ENCODE measurements around the gene FBXL15.

The FBXL15 gene

DNA sequence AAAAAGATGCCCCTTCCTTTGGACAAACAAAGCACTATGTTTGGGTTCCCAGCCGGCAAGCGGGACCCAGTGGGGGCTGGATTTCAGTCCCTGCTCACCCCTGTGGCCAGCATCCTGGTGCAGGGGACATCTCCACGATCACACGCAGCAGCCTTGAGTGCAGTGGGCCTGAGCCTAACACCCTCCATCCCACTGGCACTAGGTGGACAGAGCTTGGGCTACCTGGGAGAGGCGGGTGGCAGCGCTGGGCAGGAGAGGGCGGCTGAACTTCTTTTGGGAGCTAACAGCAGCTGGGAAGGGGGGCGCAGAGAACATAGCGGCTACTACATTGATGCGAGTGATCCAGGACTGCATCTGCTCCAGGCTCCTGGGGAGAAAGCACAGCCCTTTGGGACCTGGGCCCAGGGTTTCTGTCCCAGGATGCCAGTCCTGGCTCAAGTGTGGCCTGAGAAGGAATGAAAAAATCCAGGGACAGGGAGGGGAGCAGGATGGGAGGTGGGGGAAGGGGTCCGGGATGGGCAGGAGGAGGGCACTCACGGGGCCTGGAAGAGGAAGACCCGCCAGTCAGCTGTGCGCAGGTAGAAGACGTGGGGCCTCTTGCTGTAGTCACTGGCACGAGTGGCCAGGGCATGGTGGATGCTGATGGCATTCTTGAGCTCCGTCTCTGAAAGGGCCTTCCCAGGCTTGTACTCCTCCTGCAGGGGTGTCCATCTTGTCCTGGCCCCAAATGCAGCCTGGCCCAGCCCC, 16.1 kb upstream of the FBXL15 start:
- CTCF ChIA-PET: interaction anchor here (0.6 to 6.6 kb wide), 19 partner anchors 7 to 235 kb away, joined by 3 to 88 read pairs (median 5); partner anchors contain the start of genes C10orf95, ELOVL3, FBXL15 and NFKB2
- POLR2A ChIA-PET: interaction anchor here (0.6 kb wide), 1 partner anchor 32 kb away, joined by 9 read pairs; no protein-coding TSS in a partner anchor
- no peak for TF ChIP-seq CTCF (IDR thresholded peaks at IDR 0.05; ENCODE audit: control extremely low read depth, extremely low read depth, low read depth, missing control alignments)
- no peak for DNase-seq (ENCODE audit: extremely low spot score)

- ChIA-PET POLR2A (no interaction called here), CTCF (interaction anchor here (0.6 to 6.6 kb wide), 13 partner anchors 10 to 236 kb away, joined by 3 to 88 read pairs (median 6); partner anchors contain the start of genes C10orf95, ELOVL3, FBXL15 and NFKB2)
- no peak for TF ChIP-seq CTCF (IDR thresholded peaks at IDR 0.05; ENCODE audit: control extremely low read depth, extremely low read depth, low read depth, missing control alignments)
- no peak for DNase-seq (ENCODE audit: extremely low spot score)
Observed at GRCh38 chr10:102405108-102405571, 15.5 kb upstream of the FBXL15 start.

DNA sequence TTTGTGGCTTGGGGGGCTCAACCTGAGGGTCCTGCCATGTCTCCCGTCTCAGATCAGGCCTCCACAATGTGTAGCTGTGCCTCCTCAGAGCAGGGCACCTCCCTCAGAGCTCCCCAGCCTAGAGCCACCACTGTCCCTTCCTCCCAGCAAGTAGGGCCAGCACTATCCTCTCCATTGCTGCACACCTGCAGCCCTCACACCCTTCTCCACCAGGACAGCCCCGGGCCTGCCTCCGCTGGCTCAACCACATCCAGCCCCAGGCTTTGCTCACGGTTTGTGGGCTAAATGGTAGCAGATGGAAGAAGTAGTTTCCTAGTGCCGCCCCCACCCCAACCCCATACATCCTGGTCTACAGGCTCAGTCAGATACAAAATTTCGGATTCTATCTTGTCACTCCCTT, 15.0 kb upstream of the FBXL15 start:
- ChIA-PET CTCF (interaction anchor here (1.2 to 6.6 kb wide), 8 partner anchors 10 to 236 kb away, joined by 3 to 88 read pairs (median 13); partner anchors contain the start of genes C10orf95, ELOVL3, FBXL15 and NFKB2), POLR2A (interaction anchor here (0.7 kb wide), 1 partner anchor 45 kb away, joined by 3 read pairs; no protein-coding TSS in a partner anchor)
- TF ChIP-seq CTCF (IDR thresholded peaks at IDR 0.05; ENCODE audit: control extremely low read depth, extremely low read depth, low read depth, missing control alignments): no peak
- DNase-seq (ENCODE audit: extremely low spot score): no peak

DNA sequence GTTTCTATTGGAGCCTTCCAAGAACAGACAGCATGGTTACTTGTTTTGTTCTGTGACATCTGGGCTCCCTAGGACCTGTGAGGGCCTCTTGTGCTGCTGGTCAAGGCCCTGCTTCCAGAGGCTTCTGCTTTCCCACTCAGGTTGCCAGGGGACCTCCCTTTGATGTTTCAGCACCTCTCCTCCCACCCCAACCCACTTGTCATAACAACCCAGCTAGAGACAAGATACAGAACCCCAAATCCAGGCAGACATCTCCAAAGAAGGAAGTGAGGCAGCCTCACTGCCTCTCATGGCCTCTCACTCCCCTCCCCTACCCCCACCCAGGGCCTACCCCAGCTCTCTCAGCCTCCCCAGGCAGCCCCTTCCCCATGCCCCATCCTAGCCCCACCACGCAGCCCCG, 13.8 kb upstream of the FBXL15 start:
- DNase-seq (ENCODE audit: extremely low spot score): no peak
- ChIA-PET CTCF (interaction anchor here (1.7 to 6.6 kb wide), 5 partner anchors 8 to 177 kb away, joined by 5 to 88 read pairs (median 41); partner anchors contain the start of genes ELOVL3, FBXL15 and NFKB2), POLR2A (interaction anchor here (0.7 kb wide), 1 partner anchor 223 kb away, joined by 4 read pairs; no protein-coding TSS in a partner anchor)

DNA sequence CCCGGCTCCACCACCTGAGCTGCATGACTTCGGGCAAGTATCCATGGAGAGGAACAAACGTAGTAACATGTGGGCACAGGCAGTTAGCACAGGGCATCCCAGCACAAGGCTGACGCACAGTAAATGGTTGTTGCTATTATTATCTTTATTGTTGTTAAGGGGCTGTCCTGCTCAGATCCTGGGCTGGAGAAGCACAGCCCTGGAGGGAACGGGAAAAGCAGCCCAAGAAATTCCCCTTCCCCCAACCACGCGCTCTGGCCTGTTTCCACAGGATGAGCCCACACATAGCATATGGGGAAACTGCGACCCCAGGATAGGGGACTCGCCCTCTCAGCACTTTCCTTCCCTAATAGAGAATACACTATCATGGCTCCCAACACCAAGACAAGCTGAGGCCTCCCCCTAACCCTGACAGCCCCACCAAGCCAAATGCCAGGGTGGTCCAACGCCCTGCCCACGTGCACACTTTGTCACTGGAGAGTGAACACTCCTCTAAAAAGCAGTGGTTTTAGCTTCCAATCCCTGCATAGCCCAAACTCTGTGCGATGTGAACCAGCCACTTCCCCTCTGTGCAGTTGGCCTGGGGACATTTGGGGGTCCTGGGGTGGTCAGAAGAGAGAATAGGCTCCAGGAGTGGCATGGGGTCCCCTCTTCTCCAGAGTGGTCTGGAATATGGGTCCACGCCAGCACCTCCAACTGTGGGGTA, 13.1 kb upstream of the FBXL15 start:
- no peak for DNase-seq (ENCODE audit: extremely low spot score)
- ChIA-PET CTCF (interaction anchor here (1.7 to 6.6 kb wide), 4 partner anchors 8 to 178 kb away, joined by 8 to 88 read pairs (median 53); partner anchors contain the start of genes ELOVL3, FBXL15 and NFKB2), POLR2A (no interaction called here)
- no peak for TF ChIP-seq CTCF (IDR thresholded peaks at IDR 0.05; ENCODE audit: control extremely low read depth, extremely low read depth, low read depth, missing control alignments)

More for the DNA sequence above, 13.8 kb upstream of the FBXL15 start:
- no peak for TF ChIP-seq CTCF (IDR thresholded peaks at IDR 0.05; ENCODE audit: control extremely low read depth, extremely low read depth, low read depth, missing control alignments)

DNA sequence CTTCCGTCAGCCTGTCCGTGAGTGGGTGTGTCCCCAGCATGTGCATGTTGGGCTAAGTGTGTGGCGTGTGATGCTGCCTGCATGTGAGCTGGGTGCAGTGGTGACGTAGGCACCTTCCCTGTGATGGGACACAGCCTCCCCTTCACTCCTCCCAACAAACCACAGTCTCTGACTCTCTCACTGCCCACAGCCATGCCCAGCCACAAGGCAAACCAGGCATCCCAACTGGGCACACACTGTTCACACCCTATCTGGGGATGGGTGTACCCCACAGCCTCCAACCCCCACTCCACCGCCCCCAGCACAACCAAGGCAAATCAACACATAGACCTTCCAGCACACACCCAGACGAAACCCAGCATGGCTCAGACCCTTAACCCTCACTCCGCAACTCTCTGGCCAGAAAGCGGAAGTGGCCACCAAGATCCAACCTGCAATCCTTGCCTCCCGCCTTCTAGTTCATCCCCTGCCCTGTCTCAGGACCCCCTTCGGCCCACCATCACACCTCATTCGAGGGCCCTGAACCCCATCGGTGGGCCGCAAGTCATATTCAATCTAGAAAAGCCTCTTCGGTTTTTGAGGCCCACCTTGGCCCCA, 12.4 kb upstream of the FBXL15 start:
- ChIA-PET POLR2A (no interaction called here), CTCF (interaction anchor here (1.7 to 6.6 kb wide), 3 partner anchors 9 to 15 kb away, joined by 8 to 65 read pairs (median 41); partner anchors contain the start of genes FBXL15 and NFKB2)
- no peak for DNase-seq (ENCODE audit: extremely low spot score)
- no peak for TF ChIP-seq CTCF (IDR thresholded peaks at IDR 0.05; ENCODE audit: control extremely low read depth, extremely low read depth, low read depth, missing control alignments)
